Myocyte (in vitro differentiated cells): ENCODE data around the gene BICD1. TPM values are rescaled to one million over a fixed set of nuclear protein-coding genes. Genes with fewer than 3 reads are reported as not detected.

Experiments
- DNase-seq: peaks from one replicate; pipeline ENCODE4 v3.0.0-alpha.2; 2012; ENCODE audit warnings: low read depth
- total RNA-seq: library from RNA; depleted of rRNA; stranded (reverse); fragments of >200 nt; gene quantifications from 2 replicates; pipeline ENCODE4 v1.2.3, GENCODE V29; 2014

BICD1 gene
- total RNA-seq, 1 donor from 2014 or later: 10.8 TPM

DNA sequence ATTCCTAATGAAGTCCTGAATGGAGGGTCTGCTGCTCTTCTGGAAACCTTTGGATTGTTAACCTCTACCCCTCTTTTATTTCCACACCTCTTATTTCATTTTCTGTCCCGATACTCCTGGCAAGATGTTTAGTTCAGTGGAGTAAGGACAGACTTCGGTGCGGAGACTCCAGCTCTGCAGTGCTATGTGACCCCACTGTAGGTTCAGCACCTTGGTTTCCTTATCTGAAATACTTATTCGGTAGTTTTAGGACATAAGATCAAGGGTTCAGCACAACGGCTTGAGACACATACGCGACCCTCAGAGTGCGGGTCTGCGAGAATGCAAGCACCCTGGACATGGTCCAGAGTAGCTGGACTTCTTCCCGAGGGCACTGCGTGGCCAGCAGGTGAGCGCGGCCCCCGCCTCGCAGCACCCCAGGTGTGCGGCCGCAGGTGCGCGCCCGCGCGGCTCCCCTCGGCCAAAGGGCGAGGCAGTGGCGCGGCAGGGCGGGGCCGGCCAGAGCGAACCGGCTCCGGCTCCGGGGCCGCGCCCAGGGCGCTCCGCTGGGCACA is 292.2 kb downstream of the BICD1 start:
- no peak for DNase-seq

DNA sequence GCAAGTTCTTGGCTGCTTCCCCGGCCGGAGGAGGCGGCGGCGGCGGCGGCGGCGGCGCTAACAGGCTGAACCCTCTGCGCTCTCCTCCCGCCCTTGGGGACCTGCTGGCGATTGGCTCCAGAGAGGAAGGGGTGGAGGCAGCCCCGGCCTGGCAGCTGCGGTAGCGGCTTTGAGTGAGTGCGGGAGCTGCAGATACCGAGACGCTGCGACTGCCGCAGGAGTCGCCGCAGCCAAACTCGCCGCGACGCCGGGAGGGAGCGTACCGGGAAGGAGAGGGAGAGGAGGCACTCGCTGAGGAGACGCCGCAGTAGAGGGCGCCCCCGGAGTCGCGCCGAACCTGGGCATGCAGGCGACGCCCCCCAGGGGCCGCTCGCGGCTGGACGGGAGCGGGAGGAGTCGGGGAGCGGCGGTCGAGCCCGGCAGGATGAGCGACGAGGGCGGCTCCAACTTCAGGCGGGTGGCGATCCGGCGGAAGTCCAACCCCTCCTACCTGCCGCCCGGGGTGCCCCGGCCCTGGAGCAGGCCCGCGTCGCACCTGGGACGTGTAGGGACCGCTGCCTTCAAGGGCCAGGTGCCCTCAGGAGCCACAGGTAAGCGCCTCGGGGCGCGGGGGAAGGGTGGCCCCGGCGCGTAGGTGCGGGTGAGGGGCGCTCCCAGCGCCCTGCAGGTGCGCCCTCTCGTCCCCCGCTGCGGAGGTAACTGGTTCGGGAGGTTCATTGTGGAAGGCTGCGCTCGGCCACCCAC is 292.9 kb downstream of the BICD1 start, which contains the start of gene FGD4:
FGD4 (plus strand) TSS at position 189 of the 744 bp plus-strand sequence.
- peak; percentile 91 for DNase-seq

DNA sequence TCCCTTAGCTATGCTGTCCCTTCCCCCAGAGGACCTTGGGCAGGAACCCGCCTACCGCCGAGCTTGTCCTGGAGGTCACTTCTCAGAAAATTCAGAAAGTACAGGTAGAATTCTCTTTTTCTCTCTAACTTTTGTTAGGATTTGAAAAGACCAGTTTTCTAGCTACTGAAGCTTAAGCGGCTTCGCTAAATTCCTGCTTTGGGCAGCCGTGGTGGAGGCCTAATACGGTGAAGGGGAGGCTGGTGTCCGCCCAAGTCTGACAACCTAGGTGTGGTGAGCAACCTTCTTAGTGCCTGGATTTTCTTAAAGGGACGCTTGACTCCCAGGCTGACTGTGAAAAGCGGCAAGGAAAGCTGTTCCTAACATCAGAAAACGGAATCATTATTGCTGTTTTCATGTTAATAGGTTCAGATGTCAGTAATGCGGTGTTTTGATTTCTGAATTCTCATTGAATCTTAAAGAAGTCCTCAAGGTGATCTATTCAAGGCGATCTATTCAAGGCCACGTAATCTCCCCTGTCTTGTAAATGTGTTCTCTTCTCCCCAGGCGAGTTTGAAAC is 293.5 kb downstream of the BICD1 start:
- DNase-seq: no peak

DNA sequence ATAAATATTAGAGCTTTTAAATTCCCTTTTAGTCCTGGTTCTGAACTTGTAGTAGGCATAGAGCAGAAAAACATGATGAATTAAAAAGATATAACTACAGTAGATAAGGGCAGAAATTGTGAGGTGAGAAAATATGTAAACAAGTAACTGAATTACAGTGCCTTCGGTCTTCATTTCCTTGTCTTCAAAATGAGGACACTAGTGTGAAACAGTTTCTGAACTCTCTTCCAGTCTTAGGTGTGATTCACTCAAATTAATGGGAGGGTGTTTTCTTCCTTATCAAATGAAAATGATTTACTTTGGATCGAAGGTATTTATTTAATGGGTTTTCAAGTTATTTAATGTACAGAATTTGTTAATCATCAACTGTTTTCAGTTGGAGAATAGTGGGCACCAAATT is 294.2 kb downstream of the BICD1 start:
- DNase-seq: no peak

DNA sequence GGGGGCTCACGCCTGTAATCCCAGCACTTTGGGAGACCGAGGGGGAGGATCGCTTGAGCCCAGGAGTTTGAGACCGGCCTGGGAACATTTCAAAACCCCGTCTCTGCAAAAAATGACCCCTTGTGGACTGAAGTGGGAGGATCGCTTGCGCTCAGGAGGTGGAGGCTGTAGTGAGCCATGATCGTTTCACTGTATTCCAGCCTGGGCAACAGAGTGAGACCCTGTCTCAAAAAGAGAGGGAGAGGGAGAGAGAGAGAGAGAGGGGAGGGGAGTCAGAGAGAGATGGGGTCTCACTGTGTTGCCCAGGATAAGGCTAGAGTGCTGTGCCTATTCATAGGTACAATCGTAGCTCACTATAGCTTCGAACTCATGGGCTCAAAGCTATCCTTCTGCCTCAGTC is 295.5 kb downstream of the BICD1 start:
- DNase-seq: no peak

DNA sequence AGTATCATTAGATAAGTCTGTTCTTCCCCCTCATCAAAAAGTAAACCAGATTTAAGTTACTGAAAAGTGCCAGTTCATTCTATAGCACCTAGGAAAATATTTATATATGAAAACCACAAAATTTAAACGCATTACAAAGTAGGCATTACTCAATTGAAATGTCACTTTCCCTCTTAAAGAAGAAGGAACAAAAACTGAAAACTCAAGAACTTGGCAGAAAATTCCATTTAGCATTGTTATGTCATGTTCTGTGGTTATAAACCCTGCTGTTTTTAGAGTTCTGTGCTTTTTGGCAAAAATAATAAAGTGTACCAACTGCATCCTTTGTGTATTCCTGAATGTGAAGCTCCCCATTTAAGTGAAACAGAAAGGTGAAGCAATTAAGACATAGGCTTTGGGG is 296.3 kb downstream of the BICD1 start:
- DNase-seq: no peak

DNA sequence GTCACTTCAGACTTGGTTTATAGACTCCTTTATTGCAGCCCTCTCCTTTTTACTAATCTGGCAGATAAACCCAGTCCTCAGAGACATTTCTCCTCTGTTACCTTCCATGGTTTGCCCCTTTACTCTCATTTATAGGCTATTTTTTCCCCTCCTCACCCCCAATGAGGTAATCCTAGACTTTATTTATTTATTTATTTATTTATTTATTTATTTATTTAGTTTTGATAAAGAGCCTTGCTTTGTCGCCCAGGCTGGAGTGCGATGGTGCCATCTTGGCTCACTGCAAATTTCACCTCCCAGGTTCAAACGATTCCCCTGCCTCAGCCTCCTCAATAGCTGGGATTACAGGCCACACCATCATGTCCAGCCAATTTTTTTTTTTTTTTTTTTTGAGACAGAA is 301.1 kb downstream of the BICD1 start:
- DNase-seq: no peak

DNA sequence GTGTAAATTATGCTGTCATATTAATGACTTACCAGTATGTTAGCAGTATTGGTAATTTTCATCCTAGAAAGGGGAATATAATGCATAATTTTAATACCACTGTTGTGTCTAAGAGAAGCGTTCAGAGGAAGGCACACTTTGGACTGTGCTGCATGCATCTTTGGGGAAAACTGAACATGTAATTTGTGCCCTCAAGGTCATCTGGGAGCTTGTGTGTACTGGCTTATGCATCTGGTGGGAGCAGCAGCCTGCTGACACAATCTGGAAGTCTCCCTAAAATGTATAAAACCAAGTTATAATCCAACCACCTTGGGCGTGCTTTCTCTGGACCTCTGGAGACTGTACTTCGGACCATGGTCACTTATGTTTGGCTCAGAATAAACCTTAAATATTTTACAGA is 306.8 kb downstream of the BICD1 start:
- no peak for DNase-seq

DNA sequence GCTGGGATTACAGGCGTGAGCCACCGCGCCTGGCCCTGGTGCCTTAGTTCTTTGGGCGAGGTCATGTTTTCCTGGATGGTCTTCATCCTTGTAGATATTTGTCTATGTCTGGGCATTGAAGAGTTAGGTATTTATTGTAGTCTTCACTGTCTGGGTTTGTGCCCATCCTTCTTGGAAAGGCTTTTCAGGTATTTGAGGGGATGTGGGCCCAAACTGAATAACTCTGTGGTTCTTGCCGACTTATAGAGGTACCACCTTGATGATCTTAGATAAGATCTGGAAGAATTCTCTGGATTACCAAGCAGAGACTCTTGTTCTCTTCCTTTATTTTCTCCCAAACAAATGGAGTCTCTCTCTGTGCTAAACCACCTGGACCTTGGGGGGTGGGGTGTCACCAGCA is 311.6 kb downstream of the BICD1 start:
- no peak for DNase-seq

DNA sequence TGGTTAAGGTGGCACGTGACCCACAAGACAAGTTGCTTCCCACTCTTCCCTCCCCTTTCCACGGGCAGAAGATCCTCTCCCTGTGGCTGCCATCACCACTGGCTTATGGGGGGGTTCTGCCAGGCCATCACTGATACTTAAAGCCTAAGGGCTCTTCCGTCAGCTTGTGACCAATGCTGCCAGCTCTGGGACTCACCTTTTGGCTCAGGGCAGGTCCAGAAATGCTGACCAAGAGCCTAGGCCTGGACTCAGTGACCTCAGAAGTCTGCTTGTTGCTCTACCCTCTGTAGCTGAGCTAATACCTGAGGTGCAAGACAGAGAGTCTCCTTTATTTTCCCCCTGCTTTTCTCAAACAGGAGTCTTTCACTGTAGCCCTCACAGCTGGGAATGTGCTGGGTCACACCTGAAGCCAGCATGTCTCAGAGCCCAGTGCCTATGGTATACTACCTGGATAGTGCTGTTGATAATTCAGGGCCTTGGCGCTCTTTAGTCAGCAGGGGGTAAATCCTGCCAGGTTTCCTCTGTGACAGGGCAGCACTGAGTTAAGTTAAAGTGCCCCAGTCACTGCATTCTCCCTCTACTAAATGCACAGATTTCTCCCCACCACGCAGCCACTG is 312.4 kb downstream of the BICD1 start:
- no peak for DNase-seq

DNA sequence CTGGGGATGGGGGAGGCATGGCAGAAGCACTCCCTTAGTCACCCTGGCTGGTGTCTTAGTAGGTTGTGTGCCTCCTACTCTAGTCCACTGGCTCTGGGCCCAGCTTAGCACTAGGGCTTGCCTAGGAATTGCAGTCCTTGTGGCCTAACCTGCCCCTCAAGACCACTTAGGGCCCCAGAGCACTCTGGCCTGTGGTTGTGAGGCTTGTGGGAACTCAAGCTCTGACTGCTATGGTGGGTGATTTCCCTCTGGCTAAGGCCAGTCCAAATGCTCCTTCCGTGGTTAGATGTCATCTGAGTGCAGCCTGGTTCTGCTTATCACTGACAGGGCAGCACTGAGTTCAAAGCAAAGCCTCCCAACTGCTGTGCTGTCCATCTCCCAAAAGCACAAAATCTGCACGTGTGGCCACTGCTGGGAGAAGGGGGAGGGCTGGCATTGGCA is 312.9 kb downstream of the BICD1 start:
- peak; percentile 98 for DNase-seq

DNA sequence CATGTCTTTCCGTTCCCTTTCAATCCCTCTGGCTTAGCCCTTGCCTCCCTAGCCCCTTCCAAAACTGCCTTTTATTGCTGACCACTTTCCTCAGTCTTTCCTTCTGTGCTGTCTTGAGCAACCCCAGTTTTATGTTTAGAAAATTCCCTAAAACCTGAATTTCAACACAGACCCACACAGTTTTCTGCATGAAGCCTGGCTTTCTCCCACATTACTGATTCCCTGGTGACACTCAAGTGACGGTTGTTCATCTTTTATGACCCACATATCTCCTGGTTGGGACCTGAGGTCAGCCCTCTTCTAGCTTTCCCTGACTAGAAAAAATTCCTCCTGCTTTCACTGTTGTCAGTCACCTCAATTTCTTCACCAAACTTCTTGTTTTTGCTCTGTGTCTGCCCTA is 313.7 kb downstream of the BICD1 start:
- DNase-seq: no peak

DNA sequence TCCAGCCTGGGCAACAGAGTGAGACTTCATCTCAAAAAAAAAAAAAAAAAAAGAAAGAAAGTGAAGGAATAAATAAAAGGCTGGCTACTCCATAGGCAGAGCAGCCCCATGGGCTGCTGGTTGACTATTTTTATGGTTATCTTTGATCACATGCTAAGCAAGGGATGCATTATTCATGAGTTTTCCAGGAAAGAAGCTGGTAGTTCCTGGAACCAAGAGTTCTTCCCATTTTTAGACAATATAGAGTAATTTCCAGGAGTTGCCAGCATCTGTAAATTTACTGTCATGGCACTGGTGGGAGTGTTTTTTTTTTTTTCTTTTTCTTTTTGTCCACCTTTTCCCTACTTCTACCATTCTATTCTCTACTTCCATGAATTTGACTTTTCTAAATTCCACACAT is 316.9 kb downstream of the BICD1 start:
- no peak for DNase-seq

DNA sequence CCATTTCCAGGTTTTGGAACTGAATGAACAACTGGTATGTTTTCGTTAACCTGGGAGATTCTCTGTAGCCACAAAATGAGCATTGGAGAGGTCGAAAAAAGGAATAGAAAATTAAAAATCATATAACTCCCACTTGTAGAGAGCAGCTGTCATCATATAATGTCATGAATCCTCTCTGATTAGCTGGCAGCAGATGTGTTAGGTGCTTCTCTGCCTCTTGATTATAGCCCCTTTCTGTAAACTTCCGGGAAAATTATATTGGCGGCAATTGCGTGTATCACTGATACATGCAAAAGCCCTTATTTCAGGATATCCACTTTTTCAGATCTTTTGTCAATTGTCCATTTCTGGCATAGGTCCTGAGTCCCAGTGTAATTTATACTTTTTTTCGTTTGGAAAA is 324.4 kb downstream of the BICD1 start:
- no peak for DNase-seq

Other genes with a start within 250 kb of the BICD1 start
- gene RESF1, start 147.4 kb upstream of the BICD1 start, total RNA-seq: 15.4 and 53.4 TPM in 2 replicates